ENCODE data around the gene GCH1.
"Not testable (repeated sequence)": the region's sequence is repeated elsewhere in the genome, so short reads cannot be mapped to it uniquely, and the experiment has no call there.

GCH1 gene

GRCh38 chr14:54803396-54803795, 99.2 kb downstream of the GCH1 start:
- FAIRE-seq (no peak), DNase-seq (ENCODE audit: low spot score) (no peak)

GRCh38 chr14:54801482-54801881, 101.1 kb downstream of the GCH1 start:
- not testable (repeated sequence) for FAIRE-seq; DNase-seq (ENCODE audit: low spot score)

- FAIRE-seq (no peak), DNase-seq (ENCODE audit: low spot score) (no peak)
Measured at GRCh38 chr14:54798465-54799124, 104.0 kb downstream of the GCH1 start.

- DNase-seq (ENCODE audit: low spot score), result no peak
- no peak for FAIRE-seq
Measured at GRCh38 chr14:54797986-54798385, 104.6 kb downstream of the GCH1 start.

- DNase-seq (ENCODE audit: low spot score) (no peak), FAIRE-seq (no peak)
Measured at GRCh38 chr14:54797556-54797955, 105.1 kb downstream of the GCH1 start.

- FAIRE-seq (no peak), DNase-seq (ENCODE audit: low spot score) (peak; percentile 49)
Measured at GRCh38 chr14:54796961-54797360, 105.7 kb downstream of the GCH1 start.

- DNase-seq (ENCODE audit: low spot score) (no peak), FAIRE-seq (no peak)
Measured at GRCh38 chr14:54794796-54795195, 107.8 kb downstream of the GCH1 start.

- DNase-seq (ENCODE audit: low spot score), result no peak
- no peak for FAIRE-seq
Measured at GRCh38 chr14:54794159-54794558, 108.5 kb downstream of the GCH1 start.

GRCh38 chr14:54792288-54792687, 110.3 kb downstream of the GCH1 start:
- FAIRE-seq (no peak), DNase-seq (ENCODE audit: low spot score) (no peak)

All from RCC 7860 (cell line).